CD1c-positive myeloid dendritic cell (primary cell): ENCODE measurements around the gene LATS1.
"Not testable (repeated sequence)": the region's sequence is repeated elsewhere in the genome, so short reads cannot be mapped to it uniquely, and the experiment has no call there.

Experiments
- DNase-seq: peaks from one replicate; pipeline ENCODE4 v3.0.0-alpha.2; 2016; ENCODE audit errors: extremely low spot score

LATS1 gene

GRCh38 chr6:149717588-149718458, at the start of gene LATS1:
TSS of gene LATS1 (minus strand) at chr6:149718101. CDS start at chr6:149702126, 15,975 bp downstream.
- DNase-seq: peak; percentile 91

GRCh38 chr6:149766156-149766769, 48.4 kb upstream of the LATS1 start:
- DNase-seq: peak; percentile 12

GRCh38 chr6:149763866-149764265, 46.0 kb upstream of the LATS1 start:
- no peak for DNase-seq

GRCh38 chr6:149761438-149761837, 43.5 kb upstream of the LATS1 start:
- peak; percentile 55 for DNase-seq

- DNase-seq: no peak
These were observed 38.3 kb upstream of the LATS1 start for GRCh38 chr6:149756261-149756636.

- no peak for DNase-seq
These were observed 37.7 kb upstream of the LATS1 start for GRCh38 chr6:149755300-149756260.

- DNase-seq: peak; percentile 35
These were observed 36.6 kb upstream of the LATS1 start for GRCh38 chr6:149754548-149754947.

GRCh38 chr6:149753374-149753637, 35.4 kb upstream of the LATS1 start:
- DNase-seq: not testable (repeated sequence)

- DNase-seq: peak; percentile 31
These were observed 34.9 kb upstream of the LATS1 start for GRCh38 chr6:149752600-149753373.

GRCh38 chr6:149751920-149752319, 34.0 kb upstream of the LATS1 start:
- not testable (repeated sequence) for DNase-seq

- no peak for DNase-seq
These were observed 33.3 kb upstream of the LATS1 start for GRCh38 chr6:149751239-149751638.

- peak; percentile 37 for DNase-seq
These were observed 32.3 kb upstream of the LATS1 start for GRCh38 chr6:149750136-149750609.

GRCh38 chr6:149749594-149750135, 31.8 kb upstream of the LATS1 start, which contains the start of gene PCMT1:
TSS of gene PCMT1 (plus strand) at chr6:149749741. CDS start at chr6:149749902, 161 bp downstream.
- peak; percentile 98 for DNase-seq

- not testable (repeated sequence) for DNase-seq
These were observed 31.2 kb upstream of the LATS1 start for GRCh38 chr6:149749082-149749593.

- peak; percentile 94 for DNase-seq
These were observed 28.4 kb upstream of the LATS1 start, which contains the start of gene NUP43 for GRCh38 chr6:149746147-149746946. TSS of gene NUP43 (minus strand) at chr6:149746529. CDS start at chr6:149746495, 34 bp downstream.

- not testable (repeated sequence) for DNase-seq
These were observed 27.4 kb upstream of the LATS1 start for GRCh38 chr6:149745252-149745651.

- no peak for DNase-seq
These were observed 17.0 kb upstream of the LATS1 start for GRCh38 chr6:149734915-149735314.

- DNase-seq: no peak
These were observed 15.3 kb upstream of the LATS1 start for GRCh38 chr6:149733089-149733720.

GRCh38 chr6:149729824-149730223, 11.9 kb upstream of the LATS1 start:
- peak; percentile 31 for DNase-seq
